Measurements from ENCODE around the gene SAP30BP. TPM values are rescaled to one million over a fixed set of nuclear protein-coding genes. Genes with fewer than 3 reads are reported as not detected.

SAP30BP gene
- total RNA-seq, 4 donors from 2014 or later: 50.3 to 81.3 (median 77.6) TPM

GRCh38 chr17:75733471-75733870, 66.3 kb downstream of the SAP30BP start:
- Histone ChIP-seq H3K36me3 (peaks cover 0 to 70% (median 15%) of the 10 kb centered on the region in 4 donors), H3K27ac (replicated peaks in 1 of 4) (no peak overlapping the region), H3K27me3 (peaks cover 0 to 8% (median 0%) of the 10 kb centered on the region in 4 donors), H3K4me3 (no peak overlapping the region), H3K4me1 (peaks cover 0 to 3% (median 0%) of the 10 kb centered on the region in 4 donors), H3K9me3 (no peaks in the 10 kb centered on the region)
- intact Hi-C loops (cut with DNase I): no loop called here
- no peak for DNase-seq (ENCODE audit: extremely low spot score)
- WGBS: 90% methylated on average over 17 of the region's 18 CpGs
- TF ChIP-seq POLR2A (IDR thresholded peaks at IDR 0.05; ENCODE audit: low read depth): no peak
- TF ChIP-seq CTCF (IDR thresholded peaks at IDR 0.05): no peak
- TF ChIP-seq EP300 (IDR thresholded peaks at IDR 0.05): no peak
- no peak for TF ChIP-seq POLR2AphosphoS5 (IDR thresholded peaks at IDR 0.05)

- TF ChIP-seq POLR2A (IDR thresholded peaks at IDR 0.05; ENCODE audit: low read depth) (no peak), EP300 (IDR thresholded peaks at IDR 0.05) (no peak), CTCF (IDR thresholded peaks at IDR 0.05) (no peak), POLR2AphosphoS5 (IDR thresholded peaks at IDR 0.05) (no peak)
- intact Hi-C loops (cut with DNase I): no loop called here
- no peak for DNase-seq (ENCODE audit: extremely low spot score)
- peaks cover 0 to 8% (median 0%) of the 10 kb centered on the region in 4 donors for H3K27me3 ChIP-seq
- H3K4me1 ChIP-seq: peaks cover 0 to 3% (median 0%) of the 10 kb centered on the region in 4 donors
- H3K27ac ChIP-seq (replicated peaks in 1 of 4): no peak overlapping the region
- H3K9me3 ChIP-seq: no peaks in the 10 kb centered on the region
- 73% methylated on average over 4 of the region's 4 CpGs for WGBS
- no peak overlapping the region for H3K4me3 ChIP-seq
- peaks cover 0 to 74% (median 15%) of the 10 kb centered on the region in 4 donors for H3K36me3 ChIP-seq
Measured at GRCh38 chr17:75734674-75735294, 67.6 kb downstream of the SAP30BP start.

GRCh38 chr17:75736173-75736835, 69.2 kb downstream of the SAP30BP start:
- H3K36me3 ChIP-seq: peaks cover 0 to 73% (median 15%) of the 10 kb centered on the region in 4 donors
- TF ChIP-seq POLR2AphosphoS5 (IDR thresholded peaks at IDR 0.05) (no peak), POLR2A (IDR thresholded peaks at IDR 0.05; ENCODE audit: low read depth) (no peak), CTCF (IDR thresholded peaks at IDR 0.05) (no peak), EP300 (IDR thresholded peaks at IDR 0.05) (no peak)
- no peaks in the 10 kb centered on the region for H3K9me3 ChIP-seq
- no peak overlapping the region for H3K4me3 ChIP-seq
- H3K4me1 ChIP-seq: peaks cover 0 to 3% (median 0%) of the 10 kb centered on the region in 4 donors
- H3K27ac ChIP-seq (replicated peaks in 1 of 4): no peak overlapping the region
- DNase-seq (ENCODE audit: extremely low spot score): no peak
- H3K27me3 ChIP-seq: peaks cover 0 to 8% (median 0%) of the 10 kb centered on the region in 4 donors
- 85% methylated on average over 6 of the region's 26 CpGs for WGBS
- intact Hi-C loops (cut with DNase I): no loop called here

- TF ChIP-seq CTCF (IDR thresholded peaks at IDR 0.05) (no peak), POLR2A (IDR thresholded peaks at IDR 0.05; ENCODE audit: low read depth) (no peak), EP300 (IDR thresholded peaks at IDR 0.05) (no peak), POLR2AphosphoS5 (IDR thresholded peaks at IDR 0.05) (no peak)
- WGBS: 69% methylated on average over 15 of the region's 20 CpGs
- Histone ChIP-seq H3K9me3 (no peaks in the 10 kb centered on the region), H3K4me1 (peaks cover 0 to 3% (median 0%) of the 10 kb centered on the region in 4 donors), H3K36me3 (peaks cover 0 to 71% (median 15%) of the 10 kb centered on the region in 4 donors), H3K27ac (replicated peaks in 1 of 4) (no peak overlapping the region), H3K4me3 (no peak overlapping the region), H3K27me3 (peaks cover 0 to 8% (median 0%) of the 10 kb centered on the region in 4 donors)
- intact Hi-C loops (cut with DNase I): no loop called here
- no peak for DNase-seq (ENCODE audit: extremely low spot score)
Measured at GRCh38 chr17:75737133-75737962, 70.2 kb downstream of the SAP30BP start.
